Esophagus squamous epithelium (tissue), 5 donors: ENCODE results near the gene GCNT3. TPM values are rescaled to one million over a fixed set of nuclear protein-coding genes. Genes with fewer than 3 reads are reported as not detected.

ENCODE experiments used
- DNase-seq: peaks from one replicate; lab custom pipeline; 2025; lab: John Stamatoyannopoulos, UW
- H3K27ac ChIP-seq, 4 donors: fragments of 200-600 bp; sonication (generic); one replicate each; pipeline ENCODE4 v1.5.1; 2016 to 2019; ENCODE audit warnings: mild to moderate bottlenecking in 1 of 4
- H3K27me3 ChIP-seq, 4 donors: fragments of 200-600 bp; sonication (generic); 1 replicate in 3 of 4; 2 replicates in 1 of 4; pipeline versions ENCODE4 v1.5.1 to v1.6.0; 2017 to 2021; ENCODE audit warnings: antibody characterized with exemption in 1 of 4
- H3K36me3 ChIP-seq, 3 donors: fragments of 200-600 bp; sonication (generic); one replicate each; pipeline ENCODE4 v1.5.1; 2016 to 2019
- H3K4me1 ChIP-seq, 3 donors: fragments of 200-600 bp; sonication (generic); one replicate each; pipeline ENCODE4 v1.5.1; 2017 to 2019
- H3K4me3 ChIP-seq, 4 donors: fragments of 200-600 bp; sonication (generic); 1 replicate in 3 of 4; 2 replicates in 1 of 4; pipeline ENCODE4 v1.5.1; 2016 to 2019; ENCODE audit warnings: mild to moderate bottlenecking in 2 of 4, moderate library complexity in 1 of 4
- H3K9me3 ChIP-seq, 3 donors: fragments of 200-600 bp; sonication (generic); one replicate each; pipeline ENCODE4 v1.5.1; 2016 to 2019
- POLR2A ChIP-seq, 4 donors: fragments of 450-650 bp; IDR thresholded peaks; one replicate each; pipeline ENCODE4 v1.6.1; 2017; ENCODE audit warnings: antibody characterized with exemption in 4 of 4, mild to moderate bottlenecking in 4 of 4, moderate library complexity in 3 of 4
- WGBS, 2 donors: methylation state at CpG; one replicate each; pipeline ENCODE4 v1.1.5; 2018; 5-methylcytosine and 5-hydroxymethylcytosine counted together
- intact Hi-C: fragments of 100-400 bp; cut with DNase I; formaldehyde crosslinking; loops from one replicate; pipeline ENCODE4 v1.15.0; 2022
- small RNA-seq, 4 donors: library from RNA; depleted of rRNA; stranded (forward); fragments of <200 nt; gene quantifications; one replicate each; pipeline ENCODE3, GENCODE V24; 2016
- total RNA-seq, 4 donors: library from RNA; depleted of rRNA; stranded (reverse); fragments of >200 nt; gene quantifications; one replicate each; pipeline ENCODE4 v1.1.0, GENCODE V29; 2016
- TF ChIP-seq, protein P1 (sequence below), 6 experiments: fragments of 450-650 bp in 4 of 6; fragments of 200-600 bp in 2 of 6; sonication (generic) in 2 of 6; IDR thresholded peaks; one replicate each; pipeline ENCODE4 v1.5.1; 2016 to 2019; ENCODE audit warnings: antibody characterized with exemption in 6 of 6, mild to moderate bottlenecking in 4 of 6, moderate library complexity in 4 of 6
- donor health status: DM: yes; HTN: yes; CAD: no.

GCNT3 gene
- total RNA-seq, 4 donors from 2014 or later = 8.8 to 30.2 (median 18.1) TPM

DNA sequence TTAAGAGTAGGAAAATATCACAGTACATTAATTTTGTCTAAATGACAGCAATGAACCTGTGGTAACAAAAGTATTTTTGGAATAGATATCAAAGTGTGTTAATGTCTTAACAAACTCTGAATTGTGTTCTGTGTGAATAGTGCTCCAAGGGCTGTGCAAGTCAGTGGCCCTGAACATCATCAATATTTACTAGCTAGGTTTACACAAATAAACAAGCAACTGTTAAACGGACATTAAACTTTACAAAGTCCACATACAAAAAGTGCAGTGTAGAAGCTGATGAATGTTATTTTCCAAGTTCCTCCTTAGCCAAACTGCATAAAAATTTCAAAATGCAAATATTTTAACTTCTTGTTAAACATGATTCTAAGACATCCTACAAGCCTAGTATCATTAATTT, 47.8 kb downstream of the GCNT3 start:
- H3K4me3 ChIP-seq = no peak overlapping the region
- H3K27ac ChIP-seq = no peak overlapping the region
- peaks cover 5 to 26% (median 9%) of the 10 kb centered on the region in 3 donors for H3K4me1 ChIP-seq
- peaks cover 0 to 47% (median 7%) of the 10 kb centered on the region in 3 donors for H3K36me3 ChIP-seq
- DNase-seq = no peak
- no peaks in the 10 kb centered on the region for H3K9me3 ChIP-seq
- TF ChIP-seq, protein P1, sequence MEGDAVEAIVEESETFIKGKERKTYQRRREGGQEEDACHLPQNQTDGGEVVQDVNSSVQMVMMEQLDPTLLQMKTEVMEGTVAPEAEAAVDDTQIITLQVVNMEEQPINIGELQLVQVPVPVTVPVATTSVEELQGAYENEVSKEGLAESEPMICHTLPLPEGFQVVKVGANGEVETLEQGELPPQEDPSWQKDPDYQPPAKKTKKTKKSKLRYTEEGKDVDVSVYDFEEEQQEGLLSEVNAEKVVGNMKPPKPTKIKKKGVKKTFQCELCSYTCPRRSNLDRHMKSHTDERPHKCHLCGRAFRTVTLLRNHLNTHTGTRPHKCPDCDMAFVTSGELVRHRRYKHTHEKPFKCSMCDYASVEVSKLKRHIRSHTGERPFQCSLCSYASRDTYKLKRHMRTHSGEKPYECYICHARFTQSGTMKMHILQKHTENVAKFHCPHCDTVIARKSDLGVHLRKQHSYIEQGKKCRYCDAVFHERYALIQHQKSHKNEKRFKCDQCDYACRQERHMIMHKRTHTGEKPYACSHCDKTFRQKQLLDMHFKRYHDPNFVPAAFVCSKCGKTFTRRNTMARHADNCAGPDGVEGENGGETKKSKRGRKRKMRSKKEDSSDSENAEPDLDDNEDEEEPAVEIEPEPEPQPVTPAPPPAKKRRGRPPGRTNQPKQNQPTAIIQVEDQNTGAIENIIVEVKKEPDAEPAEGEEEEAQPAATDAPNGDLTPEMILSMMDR (IDR thresholded peaks at IDR 0.05) = no peak
- TF ChIP-seq POLR2A (IDR thresholded peaks at IDR 0.05) = no peak
- intact Hi-C loops = no loop called here
- no peaks in the 10 kb centered on the region for H3K27me3 ChIP-seq
- 52 to 67% methylated on average over 1 of the region's 1 CpG for WGBS, 2 donors

DNA sequence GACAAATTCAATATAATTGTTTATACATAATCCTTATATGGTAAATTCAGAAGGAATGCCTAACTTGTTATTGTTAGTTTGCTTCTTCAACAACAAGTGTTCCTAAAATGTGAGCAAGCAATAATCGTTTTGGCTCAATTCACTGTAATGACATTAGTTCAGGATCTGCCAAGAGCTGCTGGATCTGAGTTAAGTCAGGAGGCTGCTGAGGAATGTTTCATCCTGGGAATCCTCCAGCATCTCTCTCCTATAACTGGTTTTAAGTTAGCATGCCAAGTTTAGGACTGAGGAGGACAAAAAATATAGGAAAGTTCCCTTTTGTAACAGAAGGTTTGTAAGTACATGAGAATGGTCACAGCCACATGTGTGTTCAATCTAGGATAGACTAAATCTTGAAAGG, 50.7 kb downstream of the GCNT3 start:
- WGBS, 2 donors = 30 to 52% methylated on average over 1 of the region's 1 CpG
- no peaks in the 10 kb centered on the region for H3K9me3 ChIP-seq
- peaks cover 6 to 76% (median 7%) of the 10 kb centered on the region in 3 donors for H3K36me3 ChIP-seq
- H3K4me1 ChIP-seq = peaks cover 0 to 6% (median 0%) of the 10 kb centered on the region in 3 donors
- no peak for TF ChIP-seq POLR2A (IDR thresholded peaks at IDR 0.05)
- TF ChIP-seq, protein P1 (IDR thresholded peaks at IDR 0.05) = no peak
- H3K4me3 ChIP-seq = no peak overlapping the region
- DNase-seq = no peak
- intact Hi-C loops = no loop called here
- no peaks in the 10 kb centered on the region for H3K27me3 ChIP-seq
- H3K27ac ChIP-seq = peak overlapping the region in 1 of 4 donors; percentile 3

DNA sequence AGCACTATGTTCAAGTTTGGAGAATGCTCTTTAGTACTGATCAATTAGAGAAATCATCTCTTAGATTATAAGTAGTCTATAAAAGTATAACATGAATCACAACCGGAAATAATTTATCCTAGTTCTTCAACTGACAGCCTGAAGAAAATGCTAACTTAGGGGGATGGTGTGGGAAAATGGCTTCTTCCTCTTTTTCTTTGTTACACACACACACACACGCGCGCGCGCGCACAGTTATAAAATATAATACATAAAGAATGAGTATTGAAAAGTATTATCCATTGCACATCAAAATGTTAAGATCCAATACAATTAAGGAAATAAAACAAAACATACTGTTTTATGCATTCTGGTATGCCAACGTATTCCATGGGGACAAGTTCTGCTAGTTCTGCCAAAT, 57.0 kb downstream of the GCNT3 start:
- TF ChIP-seq POLR2A (IDR thresholded peaks at IDR 0.05) = no peak
- TF ChIP-seq, protein P1 (IDR thresholded peaks at IDR 0.05) = no peak
- H3K4me3 ChIP-seq = no peak overlapping the region

More for the DNA sequence above, 57.0 kb downstream of the GCNT3 start:
- Histone ChIP-seq H3K4me1 (no peaks in the 10 kb centered on the region), H3K27ac (no peak overlapping the region), H3K27me3 (no peaks in the 10 kb centered on the region), H3K36me3 (peaks cover 7 to 100% (median 44%) of the 10 kb centered on the region in 3 donors), H3K9me3 (no peaks in the 10 kb centered on the region)
- 83 to 86% methylated on average over 8 of the region's 8 CpGs for WGBS, 2 donors
- intact Hi-C loops = no loop called here
- DNase-seq = no peak

Small RNA genes lying within 50 kb of the gene (small RNA-seq; reads per million reads assigned to genes)
- gene RNA5SP396 = 0 reads per million in 4 donors

Other genes with a start within 250 kb of the GCNT3 start
- 100 to 1,000 TPM in 2 of 4 donors, 10 to 100 TPM in 2; 49.7 to 135 (median 82.2) TPM for gene MYO1E, start 238.9 kb upstream of the GCNT3 start, total RNA-seq
- gene FAM81A, start 173.6 kb upstream of the GCNT3 start, total RNA-seq = 1 to 10 TPM in 2 of 4 donors, not detected in 2; 1.6 to 2.8 TPM
- 10 to 100 TPM; 18.7 to 35.7 (median 28.2) TPM for gene GTF2A2, start 45.7 kb downstream of the GCNT3 start, total RNA-seq
- 100 to 1,000 TPM in 1 of 4 donors, 10 to 100 TPM in 3; 57.5 to 115 (median 74.6) TPM for gene BNIP2, start 77.5 kb downstream of the GCNT3 start, total RNA-seq